GM23338 (cell line): ENCODE data around the gene TTLL3.

Source experiments
- CTCF ChIP-seq, 2 experiments: fragments of 200-600 bp in 1 of 2; sonication (generic) in 1 of 2; conservative IDR thresholded peaks; 2 replicates each; pipeline versions ENCODE4 v1.5.1 to v1.6.1; 2016 to 2017; ENCODE audit warnings: antibody characterized with exemption in 2 of 2, low read depth in 2 of 2, mild to moderate bottlenecking in 2 of 2, moderate library complexity in 1 of 2
- EZH2 ChIP-seq: fragments of 200-600 bp; sonication (generic); IDR thresholded peaks from one replicate; pipeline ENCODE4 v1.8.0; 2017; ENCODE audit warnings: antibody characterized with exemption, mild to moderate bottlenecking, low read depth; ENCODE audit not compliant: unreplicated experiment
- EZH2phosphoT487 ChIP-seq: fragments of 200-600 bp; sonication (generic); IDR thresholded peaks from one replicate; pipeline ENCODE4 v1.8.1; 2018; ENCODE audit warnings: antibody characterized with exemption; ENCODE audit not compliant: unreplicated experiment
- POLR2AphosphoS5 ChIP-seq: IDR thresholded peaks from 2 replicates; pipeline ENCODE4 v1.6.1; 2016; ENCODE audit warnings: antibody characterized with exemption, low read depth
- REST ChIP-seq: IDR thresholded peaks from one replicate; pipeline ENCODE4 v1.6.1; 2018; ENCODE audit warnings: antibody characterized with exemption; ENCODE audit not compliant: unreplicated experiment
- STAT1 ChIP-seq: IDR thresholded peaks from one replicate; pipeline ENCODE4 v1.6.1; 2016; ENCODE audit warnings: antibody characterized with exemption; ENCODE audit not compliant: unreplicated experiment

DNA sequence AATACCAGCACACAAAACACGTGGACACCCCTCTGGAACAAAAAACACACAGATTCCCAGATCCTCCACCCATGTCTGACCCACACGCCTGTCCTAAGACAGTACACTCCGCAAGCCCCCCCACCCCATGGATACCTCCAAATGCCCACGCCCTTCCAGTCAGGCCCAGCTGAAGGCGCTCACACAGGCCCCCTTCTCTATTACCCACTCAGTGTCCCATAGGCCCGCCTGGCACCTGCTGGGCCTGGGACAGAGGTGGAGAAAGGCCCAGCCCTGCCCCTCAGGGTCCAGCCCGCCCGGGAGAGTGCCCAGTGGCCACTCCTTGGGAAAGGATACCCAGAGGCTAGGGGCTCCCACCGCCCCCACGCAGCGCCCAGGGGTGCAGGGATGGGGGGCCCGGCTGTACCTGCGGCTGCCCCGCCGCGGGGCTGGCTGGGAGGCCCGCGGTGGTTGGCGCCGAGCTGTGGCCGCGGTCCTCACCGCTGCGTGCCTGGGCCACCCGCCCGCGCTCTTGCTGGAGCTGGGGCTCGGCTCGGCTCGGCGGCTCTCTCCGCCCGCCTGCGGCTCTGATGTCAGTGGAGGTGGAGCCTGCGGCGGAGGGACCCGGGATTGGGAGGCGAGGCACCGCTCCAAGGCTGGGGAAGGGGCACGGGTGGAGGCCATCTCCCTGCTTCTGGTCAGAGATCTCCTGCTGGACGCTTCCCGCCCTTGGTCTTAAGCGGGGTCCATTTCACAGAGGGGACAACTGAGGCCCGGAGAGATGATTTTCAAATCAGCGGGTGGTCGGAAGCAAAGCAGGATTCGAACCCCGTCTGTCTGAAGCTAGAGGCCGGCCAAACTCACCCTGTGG, 40.4 kb upstream of the TTLL3 start, which contains the start of gene CAMK1:
- no peak for TF ChIP-seq CTCF (conservative IDR thresholded peaks at IDR 0.05; ENCODE audit: low read depth in 2 of 2)
- TF ChIP-seq EZH2, result no peak
- TF ChIP-seq REST, result no peak
- no peak for TF ChIP-seq STAT1
- TF ChIP-seq EZH2phosphoT487, result no peak
- TF ChIP-seq POLR2AphosphoS5, result peak; percentile 43; the same call in 1 of the 2 replicates
